Fibroblast of skin of scalp (primary cell): ENCODE measurements around the gene SHLD1.

Experiments
- DNase-seq: peaks from one replicate; pipeline ENCODE4 v3.0.0-alpha.2; 2013

Gene SHLD1

DNA sequence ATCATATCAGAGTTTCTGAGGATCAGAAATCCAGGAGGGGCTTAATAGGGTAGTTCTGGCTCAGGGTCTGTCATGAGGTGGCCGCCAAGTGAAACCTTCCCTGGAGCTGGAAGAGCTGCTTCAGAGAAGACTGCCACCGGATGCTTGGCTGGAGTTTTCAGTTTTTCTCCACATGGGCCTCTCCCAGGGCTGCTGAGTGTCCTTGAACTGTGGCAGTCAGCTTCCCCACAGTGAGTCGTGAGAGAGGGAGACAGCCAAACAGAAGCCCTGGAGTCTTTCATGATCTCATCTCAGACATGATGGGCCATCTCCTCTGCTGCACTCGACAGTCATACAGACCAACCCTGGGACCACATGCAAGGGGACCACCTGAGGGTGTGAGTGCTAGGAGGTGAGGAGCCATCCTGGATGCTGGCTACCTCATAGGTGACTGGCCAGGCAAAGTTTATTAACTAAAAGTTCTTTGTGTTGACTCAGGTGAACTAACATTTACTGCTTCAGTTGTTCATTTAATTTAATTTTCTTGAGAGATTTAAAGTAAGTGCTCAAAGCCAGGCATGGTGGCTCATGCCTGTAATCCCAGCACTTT is 71.5 kb downstream of the SHLD1 start:
- DNase-seq = no peak

DNA sequence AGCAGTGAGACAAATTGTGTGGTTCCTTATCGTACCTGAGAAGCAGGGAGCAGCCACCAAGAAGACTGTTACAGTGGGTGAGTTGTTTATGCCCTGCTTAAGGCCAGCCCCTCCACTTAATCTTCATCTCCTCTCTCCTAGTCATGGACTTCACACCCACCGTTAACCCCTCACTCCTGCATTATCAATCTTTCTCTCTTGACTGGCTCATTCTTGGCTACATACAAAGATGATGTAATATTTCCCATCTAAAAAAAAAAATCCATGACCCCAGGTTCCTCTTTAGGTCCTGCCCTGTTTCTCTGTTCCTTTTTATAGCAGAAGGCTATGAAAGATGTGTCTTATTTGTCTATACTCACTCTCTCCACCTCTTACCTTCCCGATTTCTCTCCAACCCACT is 72.4 kb downstream of the SHLD1 start:
- no peak for DNase-seq

DNA sequence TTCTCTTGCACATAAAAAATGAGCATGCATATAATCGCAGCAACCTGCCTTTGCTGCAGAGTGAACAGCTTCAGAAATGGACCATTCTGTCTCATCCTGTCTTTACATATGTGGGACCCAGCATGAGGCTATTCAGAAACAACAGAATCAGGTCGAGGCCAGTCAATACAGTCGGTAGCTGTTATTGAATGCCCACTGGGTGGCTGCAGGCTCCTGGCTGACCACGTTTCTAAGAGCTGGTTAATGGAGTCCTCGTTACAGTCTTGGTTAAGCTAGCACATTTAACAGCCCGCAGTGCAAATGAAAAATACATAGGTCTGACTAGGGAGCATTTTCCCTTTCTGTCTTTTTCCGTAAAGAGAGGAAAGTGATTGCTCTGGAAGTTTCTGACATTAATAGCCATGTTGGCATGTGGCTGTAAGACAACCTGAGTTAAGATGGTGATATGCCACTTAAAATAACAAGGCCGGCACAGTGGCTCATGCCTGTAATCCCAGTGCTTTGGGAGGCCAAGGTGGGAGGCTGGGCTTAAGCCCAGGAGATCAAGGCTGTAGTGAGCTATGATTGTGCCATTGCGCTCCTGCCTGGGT is 75.0 kb downstream of the SHLD1 start:
- DNase-seq = no peak

DNA sequence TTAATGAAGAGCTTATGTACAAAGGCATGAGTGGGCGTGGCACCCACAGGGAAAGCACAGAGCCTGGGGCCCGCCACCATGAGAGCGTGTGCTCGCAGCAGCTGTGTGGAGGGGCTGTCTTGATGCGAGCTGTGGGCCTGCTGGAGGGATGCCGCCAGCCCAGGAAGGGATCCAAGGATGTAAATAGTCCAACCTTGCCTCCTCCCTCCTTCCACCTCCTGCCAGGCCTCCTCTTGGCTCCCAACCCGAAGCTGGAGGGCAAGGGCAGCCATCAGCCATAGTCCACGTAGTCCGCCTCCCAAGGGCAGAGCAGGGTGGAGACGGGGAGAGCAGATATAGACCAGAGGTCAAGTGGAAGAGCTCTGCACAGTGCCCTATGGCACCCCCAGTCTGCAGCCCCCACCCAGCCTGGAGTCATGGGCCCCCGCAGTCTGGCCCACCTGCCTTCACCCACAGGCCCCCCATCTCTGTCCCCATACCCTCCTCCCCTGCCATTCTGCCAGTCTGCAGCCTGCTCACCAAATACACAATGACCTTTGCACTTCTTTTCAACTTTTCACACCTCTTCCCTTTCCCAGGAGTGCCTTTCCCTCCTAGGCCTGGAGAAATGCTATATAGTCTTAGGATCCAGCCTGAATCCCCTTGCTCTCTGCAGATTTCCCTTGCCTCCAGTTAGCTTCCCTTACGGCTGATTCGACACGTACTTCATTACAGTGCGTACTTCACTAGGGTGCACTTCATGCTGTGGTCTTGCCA is 77.1 kb downstream of the SHLD1 start:
- DNase-seq = no peak

DNA sequence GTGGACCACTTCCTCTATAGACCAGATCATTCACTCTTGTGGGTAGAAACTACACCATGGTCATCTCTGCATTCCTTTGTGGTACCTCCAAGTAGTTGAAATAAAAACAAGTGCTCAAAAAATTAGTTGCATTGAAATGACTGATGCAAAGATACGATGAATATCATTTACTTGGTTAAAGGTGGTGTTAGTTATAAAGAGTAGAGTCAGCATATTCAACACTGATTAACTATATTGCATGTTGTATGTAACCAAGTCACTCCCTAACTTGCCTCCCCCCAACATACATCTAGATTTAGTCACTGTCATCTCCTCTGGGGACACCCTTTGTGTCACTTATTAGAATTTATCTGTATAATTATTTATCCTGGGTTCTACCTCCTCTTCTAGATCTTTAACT is 77.7 kb downstream of the SHLD1 start:
- DNase-seq = no peak

DNA sequence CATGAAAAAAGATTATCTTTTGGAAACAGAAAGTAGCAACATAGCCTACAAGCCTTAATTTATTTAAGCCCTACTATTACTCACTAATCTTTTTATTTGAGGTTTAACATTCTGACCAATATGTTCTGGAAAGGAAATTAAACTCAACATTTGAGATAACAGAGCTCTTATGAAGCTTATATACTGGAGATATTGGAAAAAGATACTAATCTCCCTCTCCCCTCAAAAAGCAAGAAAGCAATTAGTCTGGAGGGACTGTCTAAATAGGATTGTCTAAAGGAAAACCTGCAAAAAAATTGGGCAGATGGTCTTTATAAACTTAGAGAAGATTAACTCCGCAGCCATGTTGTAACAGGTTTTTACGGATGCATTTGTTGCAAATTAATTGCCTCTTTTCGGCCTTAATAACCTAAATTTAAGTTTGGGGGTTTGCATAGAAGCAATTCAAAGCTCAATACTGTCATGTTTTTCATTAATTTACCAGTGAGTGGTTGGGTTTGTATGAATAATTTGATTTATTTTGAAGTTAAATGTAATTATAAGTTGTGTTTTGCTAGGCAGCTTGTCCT is 79.1 kb downstream of the SHLD1 start:
- no peak for DNase-seq

DNA sequence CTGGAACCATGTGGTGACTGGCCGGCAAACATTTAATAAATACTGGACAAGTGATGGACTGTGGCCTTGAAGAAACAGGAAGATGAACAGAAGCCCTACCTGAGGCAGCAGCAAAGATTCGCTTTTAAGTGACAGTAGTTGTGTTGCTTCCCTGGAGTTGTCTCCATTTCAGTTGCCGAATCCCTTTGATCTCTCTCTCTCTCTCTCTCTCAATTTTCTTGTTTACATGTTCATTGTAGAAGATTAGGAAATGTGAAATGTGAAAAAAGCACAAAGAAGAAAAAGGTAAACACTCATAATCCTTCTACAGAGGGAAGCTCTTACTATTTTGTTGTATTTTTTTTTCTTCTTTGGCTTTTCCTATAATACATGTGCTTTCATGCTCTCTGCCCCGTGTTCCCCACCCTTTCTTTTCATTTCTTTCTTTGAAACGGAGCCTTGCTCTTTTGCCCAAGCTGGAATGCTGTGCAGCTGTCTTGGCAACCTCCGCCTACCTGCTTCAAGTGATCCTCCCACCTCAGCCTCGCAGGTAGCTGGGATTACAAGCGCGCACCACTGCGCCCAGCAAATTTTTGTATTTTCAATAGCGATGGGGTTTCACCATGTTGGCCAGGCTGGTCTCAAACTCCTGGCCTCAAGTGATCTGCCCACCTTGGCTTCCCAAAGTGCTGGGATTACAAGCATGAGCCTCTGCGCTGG is 81.5 kb downstream of the SHLD1 start:
- no peak for DNase-seq

DNA sequence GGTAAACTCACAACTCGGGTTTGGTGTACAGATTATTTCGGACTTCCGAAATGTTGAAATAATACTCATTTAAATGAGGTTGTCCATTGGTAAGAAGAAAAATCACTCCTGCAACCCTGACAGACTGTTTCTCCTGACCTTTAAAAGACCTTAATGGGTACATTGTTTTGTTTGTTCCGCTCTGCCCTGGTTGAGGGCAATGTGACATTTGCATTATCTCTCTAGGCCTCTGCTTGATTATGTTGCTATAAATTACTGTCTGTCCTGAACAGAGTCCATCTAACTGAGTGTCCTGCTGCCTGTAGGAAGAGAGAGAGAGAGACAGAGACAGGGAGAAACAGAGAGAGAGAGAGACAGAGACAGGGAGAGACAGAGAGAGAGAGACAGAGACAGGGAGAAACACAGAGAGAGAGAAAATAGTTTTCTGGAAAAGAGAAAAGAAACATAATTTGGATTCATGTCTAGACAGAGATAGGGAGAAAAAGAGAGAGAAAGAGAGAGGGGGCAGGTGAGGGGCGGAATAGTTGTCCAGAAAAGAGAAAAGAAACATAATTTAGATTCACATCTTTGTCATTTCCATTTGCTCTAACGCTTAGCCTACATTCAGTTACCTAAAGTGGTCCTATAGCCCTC is 83.2 kb downstream of the SHLD1 start:
- no peak for DNase-seq

DNA sequence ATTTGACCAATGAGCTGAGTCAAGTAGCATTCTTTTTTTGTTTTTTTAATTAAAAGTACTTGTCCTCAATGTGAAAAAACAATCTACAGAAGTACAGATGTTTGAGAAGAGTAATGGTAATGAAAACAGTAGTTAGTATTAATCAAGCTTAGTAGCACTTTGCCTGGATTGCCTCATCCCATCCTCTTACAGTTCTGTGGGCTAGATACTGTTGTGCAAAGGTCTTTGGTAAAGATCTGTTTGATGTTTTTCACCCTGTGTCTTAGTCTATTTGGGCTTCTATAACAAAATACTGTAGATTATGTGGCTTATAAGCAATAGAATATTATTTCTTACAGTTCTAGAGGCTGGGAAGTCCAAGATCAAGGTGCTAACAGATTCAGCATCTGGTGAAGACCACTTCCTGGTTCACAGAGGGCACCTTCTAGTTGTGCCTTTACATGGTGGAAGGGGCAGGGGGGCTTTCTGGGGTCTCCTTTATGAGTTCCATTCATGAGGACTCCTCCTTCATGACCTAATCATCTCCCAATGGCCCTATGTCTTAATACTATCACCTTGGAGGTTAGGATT is 84.3 kb downstream of the SHLD1 start:
- no peak for DNase-seq

DNA sequence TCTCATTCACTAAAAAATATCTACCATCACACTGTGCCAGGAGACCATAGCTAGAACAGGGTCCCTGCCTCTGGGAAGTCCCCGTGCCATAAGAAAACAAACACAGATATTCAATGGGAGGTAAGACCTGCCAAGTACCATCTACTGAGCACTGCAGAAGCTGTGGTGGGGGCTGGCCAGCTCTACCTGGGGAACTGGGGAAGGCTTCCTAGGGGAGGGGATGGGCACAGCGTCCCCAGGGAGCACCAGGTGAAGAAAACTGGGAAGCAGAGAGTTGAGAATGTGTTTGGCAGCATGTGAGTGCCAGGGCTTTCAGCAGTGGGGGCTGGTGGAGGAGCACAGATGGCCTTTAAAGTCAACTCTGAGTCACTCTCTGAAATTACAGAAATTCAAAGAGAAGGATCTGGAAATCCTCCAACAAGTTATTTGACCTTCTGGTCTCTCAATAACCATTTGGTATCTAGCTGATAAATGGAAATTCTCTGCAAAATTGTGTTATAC is 85.2 kb downstream of the SHLD1 start:
- DNase-seq = peak; percentile 13

DNA sequence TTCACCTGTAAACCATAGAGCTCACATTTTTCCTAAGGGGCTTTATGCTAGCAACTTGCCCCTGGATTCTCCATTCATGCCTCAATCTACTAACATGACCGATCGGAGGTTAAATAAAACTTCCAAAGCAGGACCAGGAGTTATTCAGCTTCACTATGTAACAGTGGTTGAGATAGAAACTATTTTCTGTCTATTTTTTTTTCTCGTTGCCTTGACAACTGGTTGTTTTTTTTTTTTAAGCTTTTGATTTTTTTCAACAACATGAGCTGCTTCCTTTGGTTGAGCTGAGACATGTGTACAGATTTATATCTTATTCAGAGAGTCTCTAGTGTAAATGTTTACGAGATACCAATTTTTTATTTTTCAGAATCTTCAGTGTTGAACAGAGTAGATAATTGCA is 85.7 kb downstream of the SHLD1 start:
- DNase-seq = peak; percentile 18

DNA sequence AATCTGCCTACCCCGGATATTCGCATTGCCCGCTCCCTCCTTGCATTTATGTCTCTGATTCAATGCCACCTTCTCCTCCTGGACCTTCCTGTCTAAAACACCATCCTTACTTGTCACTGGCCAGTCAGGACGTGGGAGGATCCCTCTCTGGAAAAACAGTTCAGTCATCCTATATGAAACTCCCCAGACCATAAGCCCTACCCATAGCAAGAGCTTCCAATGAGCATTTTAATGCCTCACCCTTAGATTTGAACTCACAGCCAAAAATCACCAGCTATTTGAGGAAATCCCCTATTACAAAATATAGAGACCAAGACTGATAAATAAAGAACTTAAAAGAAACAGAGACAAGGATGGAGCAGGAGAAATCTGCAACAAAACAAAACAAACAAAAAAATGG is 86.4 kb downstream of the SHLD1 start:
- no peak for DNase-seq

DNA sequence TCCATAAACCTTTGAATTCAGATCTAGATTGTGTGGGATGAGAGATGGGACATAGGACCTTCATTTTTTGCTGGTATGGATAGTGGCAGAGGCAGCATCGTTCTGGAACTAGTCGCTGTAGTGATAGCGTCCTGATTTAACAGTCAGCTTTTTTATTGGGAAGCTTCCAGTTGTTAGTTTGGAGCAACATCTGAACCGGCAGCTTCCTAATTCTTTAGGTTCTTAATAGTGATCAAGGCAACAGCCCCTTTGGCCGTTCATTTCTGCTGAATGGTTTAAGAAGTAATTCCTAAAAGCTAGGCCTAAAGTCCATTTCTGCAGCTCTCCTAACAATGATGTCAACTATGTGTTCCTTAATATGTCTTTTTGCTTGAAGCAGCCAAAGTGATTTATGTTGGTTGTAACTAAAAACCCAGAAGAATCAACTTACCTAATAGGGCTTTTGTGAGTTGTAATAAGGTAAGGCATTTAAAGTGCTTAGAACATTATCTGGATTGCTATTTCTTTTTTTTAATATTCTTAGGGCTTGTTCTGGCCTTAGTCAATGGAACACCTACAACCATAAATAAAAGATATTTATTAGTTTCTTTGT is 90.3 kb downstream of the SHLD1 start:
- DNase-seq = no peak

DNA sequence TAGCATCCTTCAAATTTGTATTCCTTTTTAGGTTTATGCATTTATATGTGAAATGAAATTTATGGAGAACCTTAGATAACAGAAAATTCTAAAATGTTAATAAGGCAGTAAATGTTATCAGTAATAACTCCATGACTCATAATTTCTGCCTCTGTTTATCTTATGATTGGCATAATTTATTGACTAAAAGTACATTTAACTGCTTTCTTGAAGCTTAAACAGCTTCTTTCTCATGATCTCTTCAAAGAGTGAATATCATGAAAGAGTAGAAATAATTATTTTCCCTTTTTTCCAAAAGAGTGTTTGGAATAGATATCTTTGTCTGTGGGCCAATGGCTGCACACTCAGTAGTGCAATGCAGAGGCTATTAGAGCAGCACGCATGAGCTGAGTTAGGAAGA is 91.3 kb downstream of the SHLD1 start:
- DNase-seq = no peak

DNA sequence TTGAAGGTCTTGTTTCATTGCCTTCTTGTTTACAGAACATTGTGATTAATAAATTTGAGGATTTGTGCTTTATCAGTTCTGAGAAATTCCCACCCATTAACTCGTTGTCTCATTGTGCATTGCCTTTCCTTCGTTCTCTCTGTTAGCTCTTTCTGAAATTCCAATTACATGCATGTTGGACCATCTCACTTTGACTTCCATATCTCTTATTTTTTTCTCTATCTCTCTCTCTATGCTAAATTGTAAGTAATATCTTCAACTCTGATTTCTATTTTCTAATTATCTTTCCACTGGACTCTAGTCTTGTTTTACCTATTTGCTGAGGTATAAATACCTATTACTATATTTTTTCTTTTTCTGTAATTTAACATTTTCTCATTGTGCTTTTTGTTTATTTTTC is 92.3 kb downstream of the SHLD1 start:
- DNase-seq = no peak

DNA sequence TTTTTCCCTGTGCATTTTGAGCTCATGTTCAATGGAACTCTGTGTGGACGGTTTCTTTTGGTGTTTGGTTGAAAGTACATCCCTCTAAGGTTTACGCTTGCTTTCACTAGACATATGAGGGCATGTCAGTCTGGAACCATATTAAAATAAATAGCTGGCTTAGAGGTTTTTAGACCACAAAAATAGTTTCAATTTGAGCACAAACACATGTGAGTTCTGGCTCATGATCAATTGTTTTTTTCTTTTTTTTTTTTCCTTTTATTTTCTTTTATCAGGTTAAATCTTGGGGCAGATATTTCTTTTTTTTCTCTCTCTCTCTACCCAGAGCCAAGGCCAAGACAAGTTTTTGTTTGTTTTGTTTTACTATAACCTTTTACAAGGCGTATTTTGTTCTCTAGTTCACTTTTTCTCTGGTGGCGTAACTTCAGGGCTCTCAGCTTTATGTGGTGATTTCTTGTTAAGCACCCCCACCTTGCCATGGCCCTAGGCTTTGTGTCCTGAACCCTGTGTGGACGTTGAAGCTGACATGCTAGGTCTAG is 92.9 kb downstream of the SHLD1 start:
- DNase-seq = no peak

DNA sequence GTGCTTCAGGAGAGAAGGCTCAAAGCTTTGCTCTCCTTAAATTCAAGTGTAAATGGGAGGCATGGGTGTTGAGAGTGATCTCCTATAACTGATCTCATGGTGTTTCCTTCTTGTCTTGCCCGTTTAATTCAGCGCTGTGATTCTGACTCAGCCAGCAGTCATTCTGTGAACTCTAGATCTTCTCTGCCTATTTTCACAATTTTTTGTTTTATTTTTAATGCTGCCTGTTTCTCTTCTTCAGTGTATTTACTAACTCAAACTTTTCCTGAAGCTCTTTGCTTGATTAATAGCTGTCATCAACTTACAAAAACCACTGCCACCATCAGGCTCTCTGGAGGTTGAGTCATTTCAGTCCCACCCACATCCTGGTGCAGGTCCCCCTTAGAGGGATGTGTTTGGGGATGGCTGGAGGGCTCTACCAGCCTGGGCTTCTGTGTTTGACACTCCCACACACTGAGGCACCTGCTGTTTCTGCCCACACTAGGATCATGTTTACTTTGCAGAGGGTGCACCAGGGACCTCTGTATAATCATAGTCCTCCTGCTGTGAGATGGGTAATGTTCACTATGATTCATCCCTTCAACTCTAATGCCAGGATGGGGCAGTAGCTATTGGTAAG is 94.0 kb downstream of the SHLD1 start:
- no peak for DNase-seq

DNA sequence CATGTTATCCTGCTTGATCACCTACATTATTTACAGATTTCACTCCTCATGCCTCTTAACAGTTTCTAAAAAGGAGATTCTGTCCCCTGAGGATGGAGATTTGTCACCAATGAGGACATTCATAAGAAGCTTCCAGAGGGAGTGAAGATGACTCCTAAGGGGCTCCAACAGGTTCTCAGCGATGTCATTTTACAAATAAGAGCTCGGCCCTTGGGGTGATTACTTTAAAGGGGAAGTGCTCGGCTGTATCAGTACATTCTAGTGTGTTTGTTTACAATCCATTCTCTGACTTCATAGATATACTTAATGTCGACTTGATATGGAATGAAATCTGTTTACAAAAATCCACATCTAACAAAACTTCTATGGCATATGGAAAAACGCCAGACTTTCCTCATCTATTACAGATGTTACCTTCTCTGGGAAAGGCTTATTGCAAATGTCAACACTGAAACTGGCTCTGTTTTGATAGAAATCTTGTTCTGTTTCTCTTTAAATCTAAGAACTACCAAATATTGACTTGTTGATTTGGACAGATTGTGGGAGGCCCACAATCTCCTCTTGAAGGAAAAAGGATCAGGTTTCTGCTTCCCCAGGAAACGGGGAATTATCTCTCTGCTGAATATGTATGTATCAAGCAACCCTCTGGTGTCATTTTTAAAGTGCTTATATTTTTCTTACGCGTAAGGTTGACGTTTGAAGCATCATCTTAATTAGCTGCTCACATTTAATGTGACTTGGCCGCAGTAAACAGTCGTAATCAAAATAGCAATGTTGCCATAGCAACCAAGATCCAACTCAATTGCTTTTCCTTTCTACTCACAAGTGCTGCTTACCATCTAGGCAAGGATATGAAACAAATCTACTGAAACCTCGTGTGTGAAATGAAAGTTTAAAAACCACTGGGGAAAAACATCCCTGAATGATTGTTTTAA is 95.7 kb downstream of the SHLD1 start:
- DNase-seq = no peak

DNA sequence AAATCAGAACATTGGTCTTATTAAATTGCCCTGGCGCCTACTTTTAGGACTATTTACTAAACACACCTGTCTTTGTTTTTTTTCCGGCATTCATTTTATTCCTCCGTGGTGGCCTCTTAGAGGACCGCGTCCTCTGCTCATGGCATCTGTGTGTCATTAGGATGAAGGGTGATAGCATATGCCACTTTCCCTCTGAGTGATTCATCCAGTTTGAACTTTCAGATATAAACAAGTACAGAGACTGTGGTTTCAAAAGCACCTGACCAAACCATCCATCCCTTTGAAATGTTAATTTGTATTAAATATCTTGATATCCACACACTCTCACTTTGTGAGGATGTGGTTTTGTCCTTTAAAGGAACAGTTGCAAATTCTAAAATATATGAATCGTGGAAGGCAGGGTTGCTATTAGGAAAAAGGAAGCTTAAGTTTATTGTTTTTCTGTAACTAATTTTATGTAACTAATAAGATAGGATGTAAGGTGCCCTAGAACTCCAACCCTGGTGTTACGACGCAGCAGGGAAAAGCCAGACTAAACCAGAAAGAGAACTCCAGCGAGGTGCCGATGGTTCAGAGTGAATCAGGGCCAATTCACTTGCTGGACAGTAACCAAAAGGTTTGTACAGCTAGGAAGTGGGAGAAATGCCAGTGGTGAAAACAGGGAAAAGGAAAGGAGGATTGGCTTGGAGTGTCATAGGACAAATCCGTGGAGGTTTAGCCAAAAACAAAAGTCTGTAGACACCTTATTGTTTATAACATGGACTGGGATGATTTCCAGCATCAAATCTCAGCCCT is 98.7 kb downstream of the SHLD1 start:
- DNase-seq = no peak
